HuH-7 (cell line): ENCODE data around the gene CINP.
A peak's percentile ranks its signal among the peaks of the same experiment; 100 is the strongest.
"Not testable (repeated sequence)": the region's sequence is repeated elsewhere in the genome, so short reads cannot be mapped to it uniquely, and the experiment has no call there.

ENCODE experiments used
- DNase-seq: peaks from one replicate; pipeline ENCODE4 v3.0.0; 2011; ENCODE audit warnings: low spot score

Gene CINP

GRCh38 chr14:102353126-102353619, 9.5 kb downstream of the CINP start:
- DNase-seq, result no peak

- DNase-seq, result no peak
Observed at GRCh38 chr14:102352213-102352612, 10.5 kb downstream of the CINP start.

- DNase-seq, result not testable (repeated sequence)
Observed at GRCh38 chr14:102351593-102351992, 11.1 kb downstream of the CINP start.

- DNase-seq, result no peak
Observed at GRCh38 chr14:102351023-102351422, 11.7 kb downstream of the CINP start.

GRCh38 chr14:102348376-102348775, 14.3 kb downstream of the CINP start:
- no peak for DNase-seq

- no peak for DNase-seq
Observed at GRCh38 chr14:102346645-102347044, 16.0 kb downstream of the CINP start.

GRCh38 chr14:102345232-102345631, 17.5 kb downstream of the CINP start:
- DNase-seq, result no peak

GRCh38 chr14:102344485-102344884, 18.2 kb downstream of the CINP start:
- DNase-seq, result no peak

GRCh38 chr14:102344084-102344483, 18.6 kb downstream of the CINP start:
- DNase-seq, result no peak

- DNase-seq, result no peak
Observed at GRCh38 chr14:102342238-102342637, 20.5 kb downstream of the CINP start.

GRCh38 chr14:102341566-102341965, 21.1 kb downstream of the CINP start:
- no peak for DNase-seq

- no peak for DNase-seq
Observed at GRCh38 chr14:102338724-102339123, 24.0 kb downstream of the CINP start.

GRCh38 chr14:102335163-102335562, 27.5 kb downstream of the CINP start:
- DNase-seq, result no peak

GRCh38 chr14:102333795-102334705, 28.6 kb downstream of the CINP start:
- no peak for DNase-seq

- no peak for DNase-seq
Observed at GRCh38 chr14:102333390-102333789, 29.3 kb downstream of the CINP start.

- no peak for DNase-seq
Observed at GRCh38 chr14:102330806-102331205, 31.9 kb downstream of the CINP start.

- DNase-seq, result not testable (repeated sequence)
Observed at GRCh38 chr14:102329381-102329780, 33.3 kb downstream of the CINP start.

- DNase-seq, result no peak
Observed at GRCh38 chr14:102326583-102326982, 36.1 kb downstream of the CINP start.

- no peak for DNase-seq
Observed at GRCh38 chr14:102325791-102326345, 36.8 kb downstream of the CINP start.

GRCh38 chr14:102323102-102323501, 39.6 kb downstream of the CINP start:
- peak; percentile 39 for DNase-seq

GRCh38 chr14:102321456-102322422, 41.0 kb downstream of the CINP start:
- peak; percentile 54 for DNase-seq
